CD4-positive, alpha-beta T cell (primary cell): ENCODE data around the gene LTBP2. TPM values are rescaled to one million over a fixed set of nuclear protein-coding genes. Genes with fewer than 3 reads are reported as not detected.

Experiments used
- ATAC-seq: fragments of 200-7000 bp; cut with Tn5 transposase; one replicate; pipeline ENCODE4 v1.10.0; 2022; ENCODE audit warnings: mild to moderate bottlenecking; ENCODE audit not compliant: poor library complexity
- CTCF ChIA-PET: fragments of 350-600 bp; sonication (Branson Sonifier 250); formaldehyde crosslinking; loops from one replicate; lab custom pipeline; 2021; ENCODE audit warnings: antibody characterized with exemption, inconsistent platforms; lab: Charles Lee
- POLR2A ChIA-PET: fragments of 350-600 bp; sonication (Branson Sonifier 250); formaldehyde crosslinking; loops from one replicate; lab custom pipeline; 2021; ENCODE audit warnings: antibody characterized with exemption, inconsistent platforms; lab: Charles Lee
- DNase-seq, 14 experiments: peaks; one replicate each; pipeline ENCODE4 v3.0.0-alpha.2; 2013 to 2020; ENCODE audit warnings: mixed read lengths in 2 of 14
- H3K27ac ChIP-seq, 2 donors: one replicate each; pipeline versions ENCODE4 v1.5.1 to v1.7.0; 2013; ENCODE audit warnings: low read length in 2 of 2, low read depth in 1 of 2, mild to moderate bottlenecking in 1 of 2
- H3K27me3 ChIP-seq, 2 experiments: 1 replicate in 1 of 2; 2 replicates in 1 of 2; pipeline versions ENCODE4 v1.6.1 to v1.7.0; 2013; ENCODE audit warnings: low read length in 2 of 2, control low read depth in 1 of 2, mild to moderate bottlenecking in 1 of 2, moderate library complexity in 1 of 2; ENCODE audit not compliant: insufficient read depth in 2 of 2, control insufficient read depth in 1 of 2
- H3K36me3 ChIP-seq: one replicate; pipeline ENCODE4 v1.6.1; 2013; ENCODE audit warnings: low read length, control low read depth; ENCODE audit not compliant: insufficient read depth
- H3K4me1 ChIP-seq: one replicate; pipeline ENCODE4 v1.6.1; 2013; ENCODE audit warnings: low read length, control low read depth; ENCODE audit not compliant: insufficient read depth
- H3K4me3 ChIP-seq: one replicate; pipeline ENCODE4 v1.5.1; 2013; ENCODE audit warnings: mild to moderate bottlenecking, low read length, moderate library complexity
- H3K9me3 ChIP-seq, 2 experiments: 1 replicate in 1 of 2; 2 replicates in 1 of 2; pipeline versions ENCODE4 v1.6.1 to v1.7.0; 2013; ENCODE audit warnings: low read length in 2 of 2, mild to moderate bottlenecking in 2 of 2, control low read depth in 1 of 2, moderate library complexity in 1 of 2; ENCODE audit not compliant: control insufficient read depth in 1 of 2, insufficient read depth in 1 of 2
- H3K27ac Mint-ChIP-seq: one replicate; pipeline ENCODE4 v1.8.0; 2020; ENCODE audit warnings: mixed read lengths
- H3K27me3 Mint-ChIP-seq: one replicate; pipeline ENCODE4 v1.8.0; 2021; ENCODE audit warnings: mixed read lengths
- H3K36me3 Mint-ChIP-seq: one replicate; pipeline ENCODE4 v1.8.0; 2021; ENCODE audit warnings: low read depth, mixed read lengths
- H3K4me1 Mint-ChIP-seq: one replicate; pipeline ENCODE4 v1.8.0; 2021; ENCODE audit warnings: low read depth, mixed read lengths
- H3K4me3 Mint-ChIP-seq: one replicate; pipeline ENCODE4 v1.8.0; 2020; ENCODE audit warnings: mild to moderate bottlenecking, mixed read lengths
- H3K9me3 Mint-ChIP-seq: one replicate; pipeline ENCODE4 v1.8.0; 2020; ENCODE audit warnings: mixed read lengths
- CTCF ChIP-seq: fragments of 200-600 bp; IDR thresholded peaks from one replicate; pipeline ENCODE4 v1.8.0; 2022; ENCODE audit warnings: antibody characterized with exemption, mild to moderate bottlenecking
- intact Hi-C, 2 experiments: fragments of 100-400 bp; cut with DNase I in 1 of 2; cut with micrococcal nuclease in 1 of 2; formaldehyde crosslinking; loops; one replicate each; pipeline versions ENCODE4 v1.15.1 to v1.9.0; 2023 to 2025; cut with DNase I, micrococcal nuclease
- total RNA-seq, 174 experiments: library from RNA in 2 of 174; stranded (reverse) in 2 of 174; gene quantifications; one replicate each; pipeline ENCODE4 v1.2.3 and lab custom pipeline; 2021 to 2026

The LTBP2 gene
- total RNA-seq, 2 experiments from 2014 or later = 0.45 to 0.47 TPM

- H3K4me1 ChIP-seq = no peaks in the 10 kb centered on the region
- Mint-ChIP-seq H3K27ac (no peak overlapping the region), H3K4me3 (no peak overlapping the region), H3K36me3 (no peaks in the 10 kb centered on the region), H3K9me3 (no peaks in the 10 kb centered on the region), H3K27me3 (peaks cover 7% of the 10 kb centered on the region), H3K4me1 (no peaks in the 10 kb centered on the region)
- no peaks in the 10 kb centered on the region for H3K27me3 ChIP-seq
- no peaks in the 10 kb centered on the region for H3K36me3 ChIP-seq
- no peak overlapping the region for H3K27ac ChIP-seq
- ATAC-seq (no peak), DNase-seq (no peak)
- H3K4me3 ChIP-seq = no peak overlapping the region
- TF ChIP-seq CTCF = no peak
- H3K9me3 ChIP-seq = no peaks in the 10 kb centered on the region
- ChIA-PET POLR2A (no interaction called here), CTCF (no interaction called here)
- intact Hi-C loops = no loop called here
Measured at GRCh38 chr14:74522740-74523139, 89.3 kb downstream of the LTBP2 start.

- Histone ChIP-seq H3K9me3 (no peaks in the 10 kb centered on the region), H3K36me3 (no peaks in the 10 kb centered on the region), H3K27me3 (no peaks in the 10 kb centered on the region), H3K4me3 (no peak overlapping the region), H3K4me1 (no peaks in the 10 kb centered on the region), H3K27ac (no peak overlapping the region)
- Mint-ChIP-seq H3K36me3 (no peaks in the 10 kb centered on the region), H3K4me3 (no peak overlapping the region), H3K27ac (no peak overlapping the region), H3K4me1 (no peaks in the 10 kb centered on the region), H3K27me3 (peaks cover 9% of the 10 kb centered on the region), H3K9me3 (no peaks in the 10 kb centered on the region)
- no peak for TF ChIP-seq CTCF
- intact Hi-C loops = no loop called here
- CTCF ChIA-PET = no interaction called here
- POLR2A ChIA-PET = no interaction called here
- DNase-seq = no peak
- no peak for ATAC-seq
Measured at GRCh38 chr14:74521756-74522155, 90.3 kb downstream of the LTBP2 start.

- Histone ChIP-seq H3K27me3 (peaks cover 0 to 1% of the 10 kb centered on the region in 2 experiments), H3K4me1 (peaks cover 6% of the 10 kb centered on the region), H3K9me3 (no peaks in the 10 kb centered on the region), H3K4me3 (no peak overlapping the region), H3K36me3 (no peaks in the 10 kb centered on the region), H3K27ac (no peak overlapping the region)
- ChIA-PET CTCF (no interaction called here), POLR2A (no interaction called here)
- H3K4me3 Mint-ChIP-seq = no peak overlapping the region
- intact Hi-C loops = no loop called here
- H3K4me1 Mint-ChIP-seq = peaks cover 5% of the 10 kb centered on the region
- H3K27ac Mint-ChIP-seq = no peak overlapping the region
- no peak for TF ChIP-seq CTCF
- H3K36me3 Mint-ChIP-seq = no peaks in the 10 kb centered on the region
- no peaks in the 10 kb centered on the region for H3K9me3 Mint-ChIP-seq
- ATAC-seq (no peak), DNase-seq (no peak)
- peaks cover 13% of the 10 kb centered on the region for H3K27me3 Mint-ChIP-seq
Measured at GRCh38 chr14:74519316-74520074, 92.5 kb downstream of the LTBP2 start.
